GM19043 (cell line): ENCODE measurements around the gene MIEF1.

Source experiments
- ATAC-seq: cut with Tn5 transposase; IDR thresholded peaks from one replicate; pipeline ENCODE4 v1.9.1; 2021; ENCODE audit warnings: low read depth; ENCODE audit not compliant: unreplicated experiment

Gene MIEF1

GRCh38 chr22:39470451-39471291, 31.4 kb upstream of the MIEF1 start:
- no peak for ATAC-seq

- peak; percentile 52 for ATAC-seq
Measured at GRCh38 chr22:39471381-39472141, 30.5 kb upstream of the MIEF1 start.

GRCh38 chr22:39472570-39473556, 29.2 kb upstream of the MIEF1 start:
- no peak for ATAC-seq

- no peak for ATAC-seq
Measured at GRCh38 chr22:39473851-39474250, 28.2 kb upstream of the MIEF1 start.

GRCh38 chr22:39474351-39475111, 27.6 kb upstream of the MIEF1 start:
- no peak for ATAC-seq

GRCh38 chr22:39475337-39475736, 26.8 kb upstream of the MIEF1 start:
- no peak for ATAC-seq

- no peak for ATAC-seq
Measured at GRCh38 chr22:39475902-39476301, 26.2 kb upstream of the MIEF1 start.

- no peak for ATAC-seq
Measured at GRCh38 chr22:39476664-39477063, 25.4 kb upstream of the MIEF1 start.

GRCh38 chr22:39477542-39477941, 24.5 kb upstream of the MIEF1 start:
- no peak for ATAC-seq

- ATAC-seq: no peak
Measured at GRCh38 chr22:39478441-39478850, 23.6 kb upstream of the MIEF1 start.

- ATAC-seq: no peak
Measured at GRCh38 chr22:39479254-39479653, 22.8 kb upstream of the MIEF1 start.

GRCh38 chr22:39480557-39480956, 21.5 kb upstream of the MIEF1 start:
- no peak for ATAC-seq

GRCh38 chr22:39481054-39481453, 21.0 kb upstream of the MIEF1 start:
- no peak for ATAC-seq

- no peak for ATAC-seq
Measured at GRCh38 chr22:39481595-39481994, 20.5 kb upstream of the MIEF1 start.

GRCh38 chr22:39482768-39483167, 19.3 kb upstream of the MIEF1 start:
- ATAC-seq: no peak

- no peak for ATAC-seq
Measured at GRCh38 chr22:39486951-39487825, 14.9 kb upstream of the MIEF1 start.

- ATAC-seq: no peak
Measured at GRCh38 chr22:39487826-39488520, 14.1 kb upstream of the MIEF1 start.

- no peak for ATAC-seq
Measured at GRCh38 chr22:39488563-39489083, 13.5 kb upstream of the MIEF1 start.
